GM06990 (cell line): ENCODE measurements around the gene TUSC2.

ENCODE experiments used
- DNase-seq: peaks from one replicate; pipeline ENCODE4 v3.0.0-alpha.2; 2011; ENCODE audit not compliant: insufficient read length; ENCODE audit errors: extremely low read depth
- H3K27me3 ChIP-seq: replicated peaks from 2 replicates; pipeline ENCODE4 v1.6.0; 2011; ENCODE audit warnings: low read length; ENCODE audit not compliant: control insufficient read depth, insufficient read depth
- H3K36me3 ChIP-seq: 2 replicates; pipeline ENCODE4 v1.5.1; 2011; ENCODE audit warnings: low read length; ENCODE audit not compliant: control insufficient read depth, insufficient read depth
- H3K4me3 ChIP-seq: replicated peaks from 2 replicates; pipeline ENCODE4 v1.5.1; 2011; ENCODE audit warnings: low read depth, mild to moderate bottlenecking, control low read depth, low read length
- TF ChIP-seq, protein P1 (sequence below): IDR thresholded peaks from 2 replicates; pipeline ENCODE4 v1.5.1; 2011; ENCODE audit warnings: low read length, control low read depth, mild to moderate bottlenecking, inconsistent platforms; ENCODE audit not compliant: insufficient read depth, poor library complexity, severe bottlenecking

TUSC2 gene

DNA sequence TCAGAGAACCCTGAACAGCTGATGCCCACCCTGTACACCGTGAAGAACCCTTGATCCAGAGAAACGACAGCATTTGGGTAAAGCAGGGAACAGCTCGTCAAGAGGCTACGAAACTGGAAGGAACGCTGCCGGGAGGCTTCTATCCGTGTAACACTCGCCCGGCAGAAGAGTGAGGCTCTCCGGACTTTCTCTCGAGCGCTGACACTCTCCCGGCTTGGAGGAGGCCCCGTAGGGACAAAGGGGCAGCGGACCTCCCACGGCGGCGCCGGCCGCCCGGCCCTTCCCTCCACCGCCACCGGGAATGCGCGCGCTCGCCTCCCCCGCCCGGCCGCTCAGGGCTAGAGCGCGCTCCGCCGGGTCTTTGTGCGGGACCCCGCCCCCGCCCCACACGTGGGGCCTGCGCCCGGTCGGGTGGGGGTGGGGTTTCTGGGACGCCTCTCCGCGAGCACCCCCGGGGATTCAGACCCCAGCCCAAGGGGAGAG, 7.1 kb downstream of the TUSC2 start:
- DNase-seq, result no peak
- TF ChIP-seq, protein P1, sequence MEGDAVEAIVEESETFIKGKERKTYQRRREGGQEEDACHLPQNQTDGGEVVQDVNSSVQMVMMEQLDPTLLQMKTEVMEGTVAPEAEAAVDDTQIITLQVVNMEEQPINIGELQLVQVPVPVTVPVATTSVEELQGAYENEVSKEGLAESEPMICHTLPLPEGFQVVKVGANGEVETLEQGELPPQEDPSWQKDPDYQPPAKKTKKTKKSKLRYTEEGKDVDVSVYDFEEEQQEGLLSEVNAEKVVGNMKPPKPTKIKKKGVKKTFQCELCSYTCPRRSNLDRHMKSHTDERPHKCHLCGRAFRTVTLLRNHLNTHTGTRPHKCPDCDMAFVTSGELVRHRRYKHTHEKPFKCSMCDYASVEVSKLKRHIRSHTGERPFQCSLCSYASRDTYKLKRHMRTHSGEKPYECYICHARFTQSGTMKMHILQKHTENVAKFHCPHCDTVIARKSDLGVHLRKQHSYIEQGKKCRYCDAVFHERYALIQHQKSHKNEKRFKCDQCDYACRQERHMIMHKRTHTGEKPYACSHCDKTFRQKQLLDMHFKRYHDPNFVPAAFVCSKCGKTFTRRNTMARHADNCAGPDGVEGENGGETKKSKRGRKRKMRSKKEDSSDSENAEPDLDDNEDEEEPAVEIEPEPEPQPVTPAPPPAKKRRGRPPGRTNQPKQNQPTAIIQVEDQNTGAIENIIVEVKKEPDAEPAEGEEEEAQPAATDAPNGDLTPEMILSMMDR, result no peak
- Histone ChIP-seq H3K36me3 (peaks cover 9% of the 10 kb centered on the region), H3K27me3 (no peaks in the 10 kb centered on the region), H3K4me3 (peak overlapping the region; percentile 70)

DNA sequence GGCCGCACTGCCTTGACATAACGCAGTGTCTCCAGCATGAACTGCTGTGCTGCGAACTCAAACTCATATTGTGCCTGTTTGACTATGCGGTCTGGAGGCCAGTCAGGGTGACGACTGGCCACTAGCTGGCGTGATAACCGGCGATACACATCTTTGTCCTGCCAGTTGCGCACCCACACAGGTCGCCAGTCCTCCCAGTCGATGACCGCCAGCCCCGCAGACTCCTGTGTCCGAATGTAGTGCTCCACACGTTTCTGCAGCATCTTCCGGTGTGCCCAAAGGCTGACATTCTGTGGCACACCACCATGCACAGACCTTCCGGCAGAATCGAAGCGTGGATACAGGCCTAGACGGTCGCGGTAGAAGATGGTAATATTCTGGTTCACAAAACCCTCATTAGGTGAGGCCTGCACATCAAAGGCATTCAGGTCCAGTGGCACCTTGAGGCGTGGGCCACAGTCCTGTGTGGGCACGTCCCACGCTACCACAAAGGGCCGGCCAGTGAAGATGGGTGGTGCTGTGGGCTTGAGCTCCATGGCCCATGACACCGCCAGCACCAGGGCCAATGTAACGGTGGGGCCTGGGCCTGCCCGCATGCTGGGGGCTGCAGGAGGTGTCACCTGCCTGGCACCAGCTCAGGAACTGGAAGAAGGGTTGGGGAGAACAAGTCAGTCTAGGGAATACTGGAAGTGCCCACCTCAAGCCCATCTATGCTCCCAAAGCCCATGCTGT, 8.0 kb downstream of the TUSC2 start:
- Histone ChIP-seq H3K36me3 (peaks cover 7% of the 10 kb centered on the region), H3K27me3 (no peaks in the 10 kb centered on the region), H3K4me3 (peak overlapping the region; percentile 70)
- TF ChIP-seq, protein P1, result no peak
- no peak for DNase-seq

DNA sequence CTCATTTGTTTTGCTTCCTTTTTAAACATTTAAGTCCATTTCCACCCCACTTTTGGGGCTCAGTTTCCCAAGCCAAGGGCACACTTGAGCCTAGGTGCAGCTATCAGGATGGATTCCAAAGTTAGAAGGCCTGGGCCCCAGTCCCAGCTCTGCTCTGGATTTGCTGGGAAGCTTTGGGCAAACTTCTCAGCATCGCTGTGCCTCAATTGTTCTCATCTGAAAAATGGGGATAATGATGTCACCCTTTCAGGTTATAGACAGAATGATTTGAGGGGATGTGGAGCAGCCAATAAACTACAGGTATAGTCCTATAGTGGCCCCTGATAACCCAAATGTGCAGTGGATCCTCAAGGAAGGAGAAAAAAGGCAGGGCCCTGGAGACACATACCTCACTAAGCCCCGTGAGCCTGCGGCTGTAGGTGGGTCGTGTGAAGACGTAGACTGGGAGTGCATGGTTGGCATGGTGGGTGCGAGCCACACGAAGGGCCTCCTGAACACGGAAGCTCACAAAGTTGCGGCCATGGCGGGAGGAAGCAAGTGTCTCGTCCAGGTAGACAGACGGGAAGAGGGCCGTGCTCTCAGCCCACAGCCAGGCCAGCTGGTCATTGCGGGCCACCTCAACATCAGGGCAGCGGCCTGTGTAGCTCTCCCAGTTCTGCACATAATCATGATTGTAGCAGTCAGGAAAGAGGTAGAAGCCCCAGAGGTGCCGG, 8.7 kb downstream of the TUSC2 start:
- peaks cover 7% of the 10 kb centered on the region for H3K36me3 ChIP-seq
- DNase-seq, result no peak
- TF ChIP-seq, protein P1, result no peak
- no peaks in the 10 kb centered on the region for H3K27me3 ChIP-seq
- H3K4me3 ChIP-seq, result no peak overlapping the region

DNA sequence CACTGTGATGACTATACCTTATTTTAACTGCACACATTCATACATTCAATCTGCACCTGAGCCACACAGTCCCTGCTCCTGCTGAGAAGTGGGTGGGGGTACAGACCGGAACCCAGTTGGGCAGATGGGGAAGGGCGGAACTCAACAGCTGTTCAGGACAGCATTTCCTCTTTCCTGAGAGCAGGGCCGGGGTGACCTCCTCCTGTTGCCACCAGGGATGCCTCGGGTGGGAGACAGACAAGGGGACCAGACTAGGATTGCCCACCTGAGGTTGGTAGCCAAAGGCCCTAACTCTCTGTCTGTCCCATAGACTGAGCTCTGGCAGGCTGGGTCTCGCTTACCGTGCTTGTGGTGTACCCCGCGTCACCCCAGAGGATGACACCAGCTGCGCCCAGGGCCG, 9.4 kb downstream of the TUSC2 start:
- no peak for DNase-seq
- TF ChIP-seq, protein P1, result no peak
- H3K27me3 ChIP-seq, result no peaks in the 10 kb centered on the region
- H3K4me3 ChIP-seq, result no peak overlapping the region
- H3K36me3 ChIP-seq, result peaks cover 5% of the 10 kb centered on the region

DNA sequence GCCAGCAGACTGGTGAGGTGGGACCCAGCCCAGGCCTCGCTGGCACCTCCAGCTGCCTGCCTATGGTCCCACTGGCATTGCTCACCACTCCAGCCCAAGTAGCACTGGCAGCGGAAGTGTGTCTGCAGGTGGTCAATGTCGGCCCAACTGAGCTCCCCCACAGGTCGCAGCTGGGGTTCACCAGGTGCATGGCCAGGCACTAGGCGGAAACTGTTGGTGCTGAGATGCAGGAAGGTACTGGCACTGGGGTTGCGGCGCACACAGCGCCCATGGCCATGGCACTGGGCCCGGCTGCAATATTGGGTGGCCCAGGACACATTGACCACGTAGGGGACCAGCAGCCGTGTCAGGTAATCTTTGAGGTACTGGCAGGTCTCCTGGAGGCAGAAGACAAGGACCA, 9.9 kb downstream of the TUSC2 start:
- Histone ChIP-seq H3K36me3 (peaks cover 5% of the 10 kb centered on the region), H3K4me3 (no peak overlapping the region), H3K27me3 (no peaks in the 10 kb centered on the region)
- no peak for DNase-seq
- TF ChIP-seq, protein P1, result no peak
